Thyroid gland (tissue), 4 donors: ENCODE results near the gene NSFL1C.

ENCODE experiments used
- CTCF ChIP-seq, 6 experiments: fragments of 200-600 bp in 3 of 6; fragments of 450-650 bp in 3 of 6; sonication (generic) in 3 of 6; IDR thresholded peaks; one replicate each; pipeline ENCODE4 v1.5.1; 2016 to 2019; ENCODE audit warnings: antibody characterized with exemption in 6 of 6, mild to moderate bottlenecking in 2 of 6, inconsistent platforms in 1 of 6, moderate library complexity in 1 of 6
- POLR2A ChIP-seq, 2 donors: fragments of 450-650 bp; IDR thresholded peaks; one replicate each; pipeline ENCODE4 v1.6.1; 2017; ENCODE audit warnings: antibody characterized with exemption in 2 of 2, mild to moderate bottlenecking in 2 of 2, moderate library complexity in 1 of 2

- TF ChIP-seq CTCF (IDR thresholded peaks at IDR 0.05): no peak
- TF ChIP-seq POLR2A (IDR thresholded peaks at IDR 0.05): no peak
These were observed 3.8 kb downstream of the NSFL1C start for GRCh38 chr20:1462834-1463233.
